CD4-positive, alpha-beta T cell treated with Interleukin-10 for 1 hour (primary cell): ENCODE measurements around the gene PEX26.
"Not testable (repeated sequence)": the region's sequence is repeated elsewhere in the genome, so short reads cannot be mapped to it uniquely, and the experiment has no call there.

Source experiments
- DNase-seq: peaks from one replicate; pipeline ENCODE4 v3.0.0-alpha.2; 2020

PEX26 gene

GRCh38 chr22:18103527-18104269, 25.9 kb downstream of the PEX26 start:
- DNase-seq, result no peak

- DNase-seq, result no peak
Measured at GRCh38 chr22:18104566-18104965, 26.8 kb downstream of the PEX26 start.

GRCh38 chr22:18105981-18106380, 28.2 kb downstream of the PEX26 start:
- DNase-seq, result not testable (repeated sequence)

GRCh38 chr22:18106550-18107341, 29.0 kb downstream of the PEX26 start:
- not testable (repeated sequence) for DNase-seq

- no peak for DNase-seq
Measured at GRCh38 chr22:18108187-18108586, 30.4 kb downstream of the PEX26 start.

GRCh38 chr22:18109410-18110193, 31.8 kb downstream of the PEX26 start:
- no peak for DNase-seq

- peak; percentile 2 for DNase-seq
Measured at GRCh38 chr22:18110194-18110953, 32.6 kb downstream of the PEX26 start, which contains the start of gene TUBA8. TUBA8 (plus strand) TSS chr22:18110809; CDS start chr22:18110866, 57 bp downstream.

GRCh38 chr22:18110954-18111758, 33.4 kb downstream of the PEX26 start:
- DNase-seq, result no peak

GRCh38 chr22:18111759-18112330, 34.1 kb downstream of the PEX26 start:
- no peak for DNase-seq

GRCh38 chr22:18112440-18112839, 34.6 kb downstream of the PEX26 start:
- DNase-seq, result no peak

GRCh38 chr22:18113680-18114394, 36.0 kb downstream of the PEX26 start:
- no peak for DNase-seq

GRCh38 chr22:18114495-18114894, 36.7 kb downstream of the PEX26 start:
- DNase-seq, result no peak

- DNase-seq, result no peak
Measured at GRCh38 chr22:18114976-18115652, 37.3 kb downstream of the PEX26 start.

GRCh38 chr22:18115906-18116371, 38.1 kb downstream of the PEX26 start:
- DNase-seq, result no peak

GRCh38 chr22:18116634-18117033, 38.8 kb downstream of the PEX26 start:
- no peak for DNase-seq

- DNase-seq, result no peak
Measured at GRCh38 chr22:18118345-18118915, 40.6 kb downstream of the PEX26 start.

GRCh38 chr22:18119409-18120110, 41.8 kb downstream of the PEX26 start:
- no peak for DNase-seq

- DNase-seq, result no peak
Measured at GRCh38 chr22:18120857-18121256, 43.1 kb downstream of the PEX26 start.

- DNase-seq, result no peak
Measured at GRCh38 chr22:18121506-18121905, 43.7 kb downstream of the PEX26 start.
